DMS 273 (cell line): ENCODE data around the gene CAMK1.

Experiments
- DNase-seq: peaks from one replicate; lab custom pipeline; 2025; ENCODE audit not compliant: unreplicated experiment; lab: John Stamatoyannopoulos, UW

The CAMK1 gene

GRCh38 chr3:9793161-9793781 is 23.5 kb upstream of the CAMK1 start:
- DNase-seq = peak; percentile 39

DNA sequence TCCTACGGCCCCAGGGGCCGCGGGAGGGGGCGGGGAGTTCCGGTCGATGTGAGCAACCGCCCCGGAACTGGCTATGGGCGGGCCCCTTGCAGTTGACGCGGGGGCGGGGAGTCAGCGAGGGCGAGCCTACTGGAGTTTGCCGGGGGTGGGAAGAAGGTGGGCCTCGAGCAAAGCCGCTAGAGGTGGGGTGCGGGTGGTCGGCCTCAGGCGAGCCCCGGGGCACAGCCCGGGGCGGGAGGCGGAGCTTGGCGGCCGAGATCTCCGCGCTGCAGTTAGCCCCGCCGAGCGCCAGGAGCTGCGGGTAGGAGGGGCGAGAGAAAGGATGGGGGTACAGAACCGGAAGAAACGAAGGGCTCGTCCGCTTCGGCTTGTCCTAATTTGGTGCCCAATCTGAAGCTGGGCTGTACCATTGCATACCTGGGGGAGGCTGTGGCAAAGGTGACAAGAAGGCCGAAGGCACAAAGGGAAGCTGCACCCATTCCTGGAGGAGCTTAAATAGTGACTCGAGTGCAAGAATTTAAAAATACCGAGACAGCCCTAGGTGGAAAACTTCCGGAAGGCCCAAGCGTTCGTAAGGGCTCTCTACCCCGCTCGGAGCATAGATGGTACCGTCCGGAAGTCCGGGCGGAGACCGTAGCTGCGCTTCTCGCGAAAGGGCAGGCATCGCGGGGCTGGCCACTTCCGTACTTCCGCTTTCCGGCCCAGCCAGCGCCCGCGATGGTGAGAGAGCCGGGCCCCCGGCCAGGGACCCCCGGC is 22.8 kb upstream of the CAMK1 start, which contains the start of the genes ARPC4 and TADA3:
Gene ARPC4 (plus strand): TSS at position 678 of the 756 bp plus-strand sequence. CDS start 40 bp downstream, at position 718.
Gene TADA3 (minus strand): TSS at position 69 of the 756 bp plus-strand sequence. CDS start 1,007 bp downstream, outside the sequence.
- DNase-seq = peak; percentile 96

DNA sequence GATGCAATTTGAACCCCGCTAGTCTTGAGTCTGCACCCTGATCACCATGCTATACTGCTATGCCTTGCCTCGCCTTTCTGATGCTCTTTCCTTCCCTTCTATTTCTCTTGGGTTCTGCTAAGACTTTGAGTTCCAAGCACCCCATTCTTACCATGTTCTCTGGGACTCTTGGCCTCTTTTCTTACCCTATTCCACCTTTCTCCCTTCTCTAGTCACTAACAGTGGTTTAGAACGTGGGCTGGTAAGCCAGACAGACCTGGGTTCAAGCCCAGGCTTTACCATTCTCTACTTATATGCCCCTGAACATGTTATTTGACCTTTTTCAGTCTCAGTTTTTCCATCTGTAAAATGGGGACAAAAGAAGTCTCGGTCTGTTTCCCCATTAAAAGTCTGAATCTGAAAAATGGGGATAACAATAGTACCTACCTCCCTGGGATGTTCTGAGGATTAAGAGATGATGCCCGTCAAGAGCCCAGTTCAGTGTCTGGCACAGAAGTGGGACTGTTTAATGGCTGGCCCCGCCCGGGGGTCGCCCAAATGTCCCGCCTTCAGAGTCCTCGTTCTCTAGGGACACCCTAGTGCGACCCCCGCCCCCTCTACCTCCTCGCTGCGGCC is 22.1 kb upstream of the CAMK1 start:
- no peak for DNase-seq

- no peak for DNase-seq
These were observed 21.4 kb upstream of the CAMK1 start for GRCh38 chr3:9791127-9791526.

DNA sequence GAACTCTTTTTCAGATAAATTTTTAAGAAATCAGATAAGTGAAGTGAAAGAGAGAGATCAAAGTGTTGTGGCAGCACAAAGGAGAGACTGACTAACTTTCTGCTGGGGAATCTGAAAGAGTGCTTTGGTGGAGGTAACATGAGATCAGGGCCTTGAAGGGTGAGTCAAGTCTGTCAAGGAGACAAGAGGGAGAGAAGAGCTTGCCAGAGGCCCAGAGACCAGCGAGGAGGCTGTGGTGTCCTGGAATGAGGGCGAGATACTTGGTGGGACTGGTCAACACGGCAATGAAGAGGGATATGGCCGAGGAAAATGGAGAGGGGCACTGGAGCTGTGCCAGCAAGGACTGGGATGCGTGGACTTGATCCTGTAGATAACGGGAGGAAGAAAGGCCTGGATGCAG is 18.0 kb upstream of the CAMK1 start:
- DNase-seq = no peak

GRCh38 chr3:9786825-9787669 is 17.3 kb upstream of the CAMK1 start:
- no peak for DNase-seq

GRCh38 chr3:9786209-9786739 is 16.5 kb upstream of the CAMK1 start:
- no peak for DNase-seq

DNA sequence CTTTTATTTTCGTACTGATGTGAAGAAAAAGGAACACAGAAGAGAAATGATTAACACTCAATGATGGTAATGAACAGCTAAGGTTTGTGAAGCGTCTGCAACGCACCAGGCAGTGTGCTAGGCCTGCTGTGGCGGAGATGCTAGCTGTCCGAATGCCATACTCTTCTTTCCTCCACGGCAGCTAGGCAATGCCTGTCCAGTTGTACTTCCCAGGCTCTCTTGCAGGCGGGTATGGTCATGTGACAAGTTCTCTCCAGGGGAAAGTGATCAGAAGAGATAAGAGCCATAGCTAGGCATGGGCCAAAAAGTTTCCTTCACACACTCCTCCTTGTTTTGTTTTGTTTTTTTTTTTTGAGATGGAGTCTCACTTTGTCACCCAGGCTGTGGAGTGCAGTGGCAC is 15.9 kb upstream of the CAMK1 start:
- DNase-seq = no peak

DNA sequence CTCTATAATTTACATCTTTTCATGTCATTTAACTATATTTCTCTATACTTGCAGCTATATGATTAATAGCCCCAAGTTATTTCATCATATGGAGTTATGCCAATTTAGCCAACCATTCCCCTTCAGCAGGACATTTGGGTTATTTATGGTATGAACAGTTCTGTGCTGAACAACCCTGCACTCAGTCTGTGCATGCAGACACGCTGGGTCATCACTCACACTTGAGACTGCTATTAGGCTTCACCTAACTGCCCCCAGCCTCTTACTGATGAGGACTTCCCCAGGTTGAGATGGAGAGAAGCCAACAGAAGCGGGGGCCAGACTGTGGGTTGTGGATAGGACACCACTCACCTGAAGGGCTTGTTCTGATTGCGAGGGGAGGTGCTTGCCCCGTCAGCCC is 15.2 kb upstream of the CAMK1 start:
- DNase-seq = no peak

GRCh38 chr3:9783954-9784353 is 14.2 kb upstream of the CAMK1 start:
- DNase-seq = no peak

GRCh38 chr3:9782770-9783169 is 13.0 kb upstream of the CAMK1 start:
- DNase-seq = peak; percentile 16

GRCh38 chr3:9781978-9782603 is 12.3 kb upstream of the CAMK1 start:
- DNase-seq = no peak

- DNase-seq = no peak
These were observed 11.8 kb upstream of the CAMK1 start for GRCh38 chr3:9781551-9781950.

DNA sequence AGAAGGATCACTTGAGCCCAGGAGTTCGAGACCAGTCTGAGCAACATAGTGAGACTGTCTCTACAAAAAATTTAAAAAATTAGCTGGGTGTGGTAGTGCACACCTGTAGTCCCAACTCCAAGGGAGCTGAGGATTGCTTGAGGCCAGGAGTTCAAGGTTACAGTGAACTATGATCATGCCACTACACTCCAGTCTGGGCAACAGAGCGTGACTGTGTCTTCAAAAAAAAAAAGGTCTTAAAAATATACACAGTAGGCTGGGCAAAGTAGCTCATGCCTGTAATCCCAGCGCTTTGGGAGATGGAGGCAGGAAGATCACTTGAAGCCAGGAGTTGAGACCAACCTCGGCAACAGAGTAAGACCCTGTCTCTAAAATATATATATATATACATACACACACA is 11.2 kb upstream of the CAMK1 start:
- DNase-seq = no peak

- no peak for DNase-seq
These were observed 10.7 kb upstream of the CAMK1 start for GRCh38 chr3:9780458-9780812.

DNA sequence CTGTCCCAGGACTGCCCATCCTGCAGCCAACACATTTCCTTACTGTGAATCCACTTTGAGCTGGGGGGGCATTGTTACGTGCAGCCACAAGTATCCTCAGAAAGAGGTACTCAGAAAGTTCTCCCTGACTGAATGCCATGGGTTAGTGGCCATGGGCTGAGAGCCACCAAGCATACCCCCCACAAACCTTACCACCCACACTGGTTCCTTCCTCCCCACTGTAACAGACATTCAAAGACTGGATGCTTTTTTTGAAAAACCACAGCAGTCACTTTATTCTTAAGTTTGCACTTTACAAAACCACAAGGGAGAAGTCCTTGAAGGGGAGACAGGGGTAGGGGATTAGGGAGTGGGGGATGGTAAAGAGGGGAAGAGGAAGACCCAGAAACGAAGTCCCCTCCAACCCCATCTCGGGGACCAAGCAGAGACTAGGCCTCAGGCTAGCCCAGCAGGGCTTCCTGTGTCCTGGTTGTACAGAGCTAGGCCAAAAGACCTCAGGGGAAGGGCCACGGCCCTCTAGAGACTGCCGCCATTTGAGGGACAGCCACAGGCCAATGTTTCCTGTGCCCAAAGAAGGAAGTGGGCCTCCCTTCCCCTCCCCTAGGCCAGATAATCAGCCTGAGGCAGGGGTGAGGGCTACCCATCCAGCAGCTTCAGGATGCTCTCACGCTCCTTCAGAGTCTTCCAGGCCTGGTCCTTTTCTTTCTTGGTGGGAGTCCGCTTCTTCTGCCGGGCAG is 10.1 kb upstream of the CAMK1 start:
- no peak for DNase-seq

DNA sequence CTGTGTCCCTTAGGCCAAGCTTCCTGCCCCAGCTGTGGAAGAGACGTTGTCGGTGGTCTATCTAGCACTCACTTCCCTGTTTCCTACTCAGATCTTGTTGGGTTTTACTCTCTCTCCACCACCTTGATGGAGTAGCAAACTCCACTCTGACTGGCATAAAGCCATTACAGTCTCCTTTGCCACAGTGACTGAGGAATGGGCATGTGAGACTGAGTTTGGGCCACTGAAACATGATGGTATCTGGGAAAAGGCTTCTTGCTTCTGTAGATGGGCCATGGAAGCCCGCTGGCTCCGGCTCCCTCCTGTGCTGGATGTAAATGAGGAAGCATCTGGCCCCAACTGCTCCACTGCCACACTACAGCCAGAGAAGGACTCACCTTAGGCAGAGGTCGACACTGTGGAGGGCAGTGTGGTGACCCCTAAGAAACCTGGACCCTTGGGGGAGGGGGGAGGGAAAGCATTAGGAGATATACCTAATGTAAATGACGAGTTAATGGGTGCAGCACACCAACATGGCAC is 9.4 kb upstream of the CAMK1 start:
- no peak for DNase-seq

GRCh38 chr3:9778143-9779074 is 8.7 kb upstream of the CAMK1 start:
- DNase-seq = no peak

- no peak for DNase-seq
These were observed 7.9 kb upstream of the CAMK1 start for GRCh38 chr3:9777694-9778021.
